ENCODE measurements around the gene C17orf67.

Gene C17orf67, protein sequence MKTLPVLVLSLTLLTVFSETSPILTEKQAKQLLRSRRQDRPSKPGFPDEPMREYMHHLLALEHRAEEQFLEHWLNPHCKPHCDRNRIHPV

GRCh38 chr17:56833809-56834379 lies at the start of gene C17orf67, which contains the start of gene DGKE:
TSS of gene C17orf67 (minus strand) at chr17:56833920. CDS start at chr17:56815810, 18,110 bp downstream.
TSS of gene DGKE (plus strand) at chr17:56834151. CDS start at chr17:56834796, 645 bp downstream.
- peak; percentile 98 to 99 for DNase-seq (ENCODE audit: low read depth in 2 of 2)

- no peak for DNase-seq (ENCODE audit: low read depth in 2 of 2)
Measured at GRCh38 chr17:56881685-56882295, 48.1 kb upstream of the C17orf67 start.

DNA sequence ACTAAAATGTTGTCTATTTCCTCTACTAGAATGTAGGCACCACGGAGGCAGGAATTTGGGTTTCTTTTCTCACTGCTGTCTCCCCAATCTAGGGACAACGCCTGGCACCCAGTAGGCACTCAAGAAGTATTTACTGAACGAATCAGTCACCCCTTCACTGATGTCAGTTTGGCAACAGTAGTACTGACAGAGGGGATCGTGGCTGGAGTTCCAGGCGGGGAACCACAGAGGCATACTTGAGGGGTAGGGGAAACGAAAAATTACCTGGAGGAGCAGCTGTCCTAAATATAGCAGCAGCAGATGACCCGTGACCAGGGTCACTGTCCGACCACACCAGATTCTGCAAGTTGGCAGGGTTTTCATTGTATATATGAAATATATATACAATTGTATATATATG lies 46.9 kb upstream of the C17orf67 start:
- no peak for DNase-seq (ENCODE audit: low read depth in 2 of 2)

- DNase-seq (ENCODE audit: low read depth in 2 of 2): no peak
Measured at GRCh38 chr17:56880133-56880532, 46.4 kb upstream of the C17orf67 start.

DNA sequence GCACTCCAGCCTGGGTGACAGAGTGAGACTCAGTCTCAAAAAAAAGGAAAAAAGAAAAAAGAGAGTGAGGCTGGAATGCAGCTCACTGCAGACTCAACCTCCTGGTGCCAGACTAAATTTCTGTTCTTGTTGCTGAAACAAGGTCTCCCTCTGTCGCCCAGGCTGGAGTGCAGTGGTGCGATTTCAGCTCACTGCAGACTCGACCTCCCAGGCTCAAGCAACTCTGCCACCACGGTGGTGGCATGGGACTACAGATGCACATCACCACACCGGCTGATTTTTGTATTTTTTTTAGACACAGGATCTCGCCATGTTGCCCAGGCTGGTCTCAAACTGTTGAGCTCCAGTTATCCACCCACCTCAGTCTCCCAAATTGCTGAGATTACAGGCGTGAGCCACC lies 45.6 kb upstream of the C17orf67 start:
- no peak for DNase-seq (ENCODE audit: low read depth in 2 of 2)

DNA sequence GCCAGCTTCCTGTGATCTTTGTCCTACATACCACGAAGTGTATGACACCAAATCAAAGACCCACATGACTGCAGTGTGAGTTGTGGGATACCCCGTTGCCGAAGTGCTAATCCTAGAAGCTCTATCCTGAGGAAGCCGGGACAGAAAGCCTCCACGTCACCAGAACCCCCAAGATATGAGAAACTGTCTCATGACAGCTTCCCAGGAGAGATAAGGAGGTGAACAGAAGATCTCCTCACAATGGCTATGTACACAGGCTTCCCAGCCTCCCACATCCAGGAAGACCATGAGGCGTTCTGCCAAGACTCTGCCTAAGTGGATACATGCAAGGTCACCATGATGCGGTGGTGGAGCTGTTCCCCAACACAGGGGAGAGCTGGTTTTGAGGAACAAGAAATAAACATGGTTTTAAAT lies 43.1 kb upstream of the C17orf67 start:
- DNase-seq (ENCODE audit: low read depth in 2 of 2): no peak

DNA sequence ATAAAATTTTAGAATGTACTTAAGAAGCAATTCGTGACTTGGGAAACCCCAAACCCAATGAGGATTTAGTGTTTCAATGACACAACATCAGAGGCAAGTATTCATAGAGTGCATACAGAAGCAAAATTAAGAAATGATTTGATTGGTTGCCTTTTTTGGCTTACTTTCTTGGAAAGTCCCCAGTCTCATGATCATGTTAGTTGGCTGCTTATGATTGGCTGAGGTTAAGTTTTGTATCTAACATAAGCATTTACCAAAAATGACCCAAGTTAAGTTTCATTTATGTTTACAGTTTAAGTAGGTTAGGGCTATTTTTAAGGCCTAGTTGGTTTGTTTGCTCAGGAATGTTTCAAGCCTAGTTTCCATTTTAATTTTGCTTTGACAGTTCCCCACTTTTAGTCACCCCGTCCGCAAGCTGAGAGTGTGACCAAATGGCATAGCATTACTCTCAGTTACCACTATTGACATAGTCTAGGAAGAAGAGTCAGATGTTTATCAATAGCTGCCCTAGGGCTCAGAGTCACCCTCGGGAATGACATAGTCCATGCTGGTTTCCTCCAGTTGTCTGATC lies 36.4 kb upstream of the C17orf67 start:
- no peak for DNase-seq (ENCODE audit: low read depth in 2 of 2)

- DNase-seq (ENCODE audit: low read depth in 2 of 2): no peak
Measured at GRCh38 chr17:56868716-56869115, 35.0 kb upstream of the C17orf67 start.

- no peak for DNase-seq (ENCODE audit: low read depth in 2 of 2)
Measured at GRCh38 chr17:56867948-56868376, 34.2 kb upstream of the C17orf67 start.

- no peak for DNase-seq (ENCODE audit: low read depth in 2 of 2)
Measured at GRCh38 chr17:56866496-56866895, 32.8 kb upstream of the C17orf67 start.

- no peak for DNase-seq (ENCODE audit: low read depth in 2 of 2)
Measured at GRCh38 chr17:56866076-56866475, 32.4 kb upstream of the C17orf67 start.

GRCh38 chr17:56863974-56864373 lies 30.3 kb upstream of the C17orf67 start:
- DNase-seq (ENCODE audit: low read depth in 2 of 2): no peak

DNA sequence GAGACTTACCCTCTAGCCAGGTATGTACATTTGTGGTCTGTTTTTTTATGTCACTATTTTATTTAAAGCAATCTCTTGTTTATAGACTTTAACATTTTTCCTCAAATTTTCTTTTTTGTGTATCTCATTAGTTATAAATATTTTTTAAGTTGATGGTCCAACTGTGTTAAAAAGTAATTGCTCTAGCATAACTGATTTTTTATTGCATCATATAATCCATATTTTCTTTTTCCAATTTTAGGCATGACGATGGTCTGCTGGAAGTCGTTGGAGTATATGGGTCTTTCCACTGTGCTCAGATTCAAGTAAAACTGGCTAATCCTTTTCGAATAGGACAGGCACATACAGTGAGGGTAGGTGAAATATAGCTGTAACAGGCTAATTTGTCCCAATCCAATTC lies 28.2 kb upstream of the C17orf67 start:
- DNase-seq (ENCODE audit: low read depth in 2 of 2): no peak

- no peak for DNase-seq (ENCODE audit: low read depth in 2 of 2)
Measured at GRCh38 chr17:56851008-56851407, 17.3 kb upstream of the C17orf67 start.

DNA sequence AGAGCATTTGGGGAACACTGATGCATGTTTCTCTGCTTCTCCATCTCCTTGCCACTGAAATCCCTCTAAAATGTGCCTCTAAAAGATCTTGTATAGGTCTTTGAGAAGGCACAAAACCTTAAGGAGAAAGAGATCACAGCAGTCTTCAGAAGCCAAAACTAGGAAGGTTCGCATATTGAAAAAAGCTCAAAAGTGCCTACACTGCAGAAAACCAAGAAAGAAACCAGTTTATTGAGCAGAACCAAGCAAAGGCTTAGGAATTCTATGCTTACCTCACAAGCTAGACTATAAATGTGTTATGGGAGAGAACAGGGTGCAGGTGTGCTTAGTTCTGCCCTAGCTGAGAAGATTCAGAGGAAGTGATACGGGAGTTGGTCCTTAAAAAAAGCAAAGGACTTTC lies 16.9 kb upstream of the C17orf67 start:
- no peak for DNase-seq (ENCODE audit: low read depth in 2 of 2)

- no peak for DNase-seq (ENCODE audit: low read depth in 2 of 2)
Measured at GRCh38 chr17:56849131-56849530, 15.4 kb upstream of the C17orf67 start.

GRCh38 chr17:56847106-56847505 lies 13.4 kb upstream of the C17orf67 start:
- no peak for DNase-seq (ENCODE audit: low read depth in 2 of 2)

- no peak for DNase-seq (ENCODE audit: low read depth in 2 of 2)
Measured at GRCh38 chr17:56845934-56846333, 12.2 kb upstream of the C17orf67 start.

GRCh38 chr17:56842577-56842976 lies 8.9 kb upstream of the C17orf67 start:
- no peak for DNase-seq (ENCODE audit: low read depth in 2 of 2)

- DNase-seq (ENCODE audit: low read depth in 2 of 2): no peak
Measured at GRCh38 chr17:56838687-56839086, 5.0 kb upstream of the C17orf67 start.

DNA sequence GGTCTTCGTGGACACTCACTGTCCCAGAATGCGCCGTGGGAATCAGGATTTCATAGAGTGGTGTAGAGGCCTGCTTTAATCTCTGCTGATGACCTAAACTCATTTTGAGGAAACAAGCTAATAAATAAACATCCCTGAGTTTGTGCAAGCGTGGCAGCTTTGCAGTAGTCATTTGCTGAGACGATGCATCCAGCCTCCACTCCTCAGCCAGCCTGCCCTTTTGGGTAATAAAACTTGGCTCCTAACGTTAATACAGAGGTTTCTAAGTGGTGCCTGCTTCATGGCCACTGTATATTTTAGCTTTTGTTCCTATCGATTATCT lies 1.5 kb upstream of the C17orf67 start:
- DNase-seq (ENCODE audit: low read depth in 2 of 2): no peak

- DNase-seq (ENCODE audit: low read depth in 2 of 2): peak; percentile 38 to 50
Measured at GRCh38 chr17:56834380-56835263, 902 bp upstream of the C17orf67 start.

Data from activated CD8-positive, alpha-beta memory T cell treated with anti-CD3 and anti-CD28 coated beads for 4 hours (primary cell).